ENCODE measurements around the gene SETBP1.

SETBP1 gene

GRCh38 chr18:45054636-45055035 is 373.9 kb downstream of the SETBP1 start:
- no peak for DNase-seq

GRCh38 chr18:45055811-45056210 is 375.1 kb downstream of the SETBP1 start:
- no peak for DNase-seq

GRCh38 chr18:45056926-45057325 is 376.2 kb downstream of the SETBP1 start:
- DNase-seq, result no peak

DNA sequence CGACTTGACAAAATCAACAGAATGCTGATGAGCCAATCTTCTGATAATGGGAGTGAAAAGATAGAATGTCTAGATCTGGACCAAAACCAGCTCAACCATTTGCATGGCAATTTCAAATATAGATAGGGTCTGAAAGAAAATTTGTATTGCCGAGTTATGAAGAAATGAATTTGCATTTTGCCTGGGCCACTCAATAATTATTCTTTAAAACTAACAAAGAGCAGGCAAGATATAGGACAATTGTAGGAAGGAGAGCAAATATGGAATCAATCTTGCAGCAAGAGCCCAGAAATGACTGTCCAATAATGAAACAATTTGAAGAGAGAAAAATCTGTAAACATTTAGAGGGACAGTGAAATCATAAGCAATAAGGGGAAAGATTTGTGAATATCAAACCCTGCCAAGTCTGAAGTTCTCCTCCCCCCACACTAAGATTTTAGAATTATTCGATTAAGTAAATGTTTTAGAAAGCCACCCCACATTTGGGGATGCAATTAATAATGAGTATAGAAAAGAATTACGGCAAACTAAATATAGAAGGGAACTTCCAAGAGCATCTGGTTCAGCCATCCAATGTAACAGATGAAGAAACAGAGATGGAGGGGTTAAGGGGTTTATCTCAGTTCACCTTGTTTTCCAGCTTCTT is 377.4 kb downstream of the SETBP1 start:
- no peak for DNase-seq

GRCh38 chr18:45059695-45060094 is 379.0 kb downstream of the SETBP1 start:
- no peak for DNase-seq

DNA sequence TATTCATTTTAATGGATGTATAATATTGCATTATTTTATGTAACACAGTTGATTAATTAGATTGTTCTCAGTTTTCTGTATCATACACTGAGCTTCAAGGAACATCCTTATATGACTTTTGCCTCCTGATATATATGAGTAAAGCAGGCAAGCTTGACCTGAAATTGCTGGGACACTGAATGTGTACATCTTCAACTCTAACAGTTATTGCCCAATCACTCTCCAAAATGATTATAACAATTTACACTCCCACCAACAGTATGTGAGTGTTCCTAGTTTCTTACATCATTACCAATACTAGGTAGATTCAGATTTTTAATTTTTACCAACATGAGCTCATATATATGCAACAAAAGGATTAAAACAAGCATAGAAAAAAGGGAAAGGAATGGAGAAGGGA is 379.4 kb downstream of the SETBP1 start:
- no peak for DNase-seq

- no peak for DNase-seq
Measured at GRCh38 chr18:45061359-45061758, 380.7 kb downstream of the SETBP1 start.

DNA sequence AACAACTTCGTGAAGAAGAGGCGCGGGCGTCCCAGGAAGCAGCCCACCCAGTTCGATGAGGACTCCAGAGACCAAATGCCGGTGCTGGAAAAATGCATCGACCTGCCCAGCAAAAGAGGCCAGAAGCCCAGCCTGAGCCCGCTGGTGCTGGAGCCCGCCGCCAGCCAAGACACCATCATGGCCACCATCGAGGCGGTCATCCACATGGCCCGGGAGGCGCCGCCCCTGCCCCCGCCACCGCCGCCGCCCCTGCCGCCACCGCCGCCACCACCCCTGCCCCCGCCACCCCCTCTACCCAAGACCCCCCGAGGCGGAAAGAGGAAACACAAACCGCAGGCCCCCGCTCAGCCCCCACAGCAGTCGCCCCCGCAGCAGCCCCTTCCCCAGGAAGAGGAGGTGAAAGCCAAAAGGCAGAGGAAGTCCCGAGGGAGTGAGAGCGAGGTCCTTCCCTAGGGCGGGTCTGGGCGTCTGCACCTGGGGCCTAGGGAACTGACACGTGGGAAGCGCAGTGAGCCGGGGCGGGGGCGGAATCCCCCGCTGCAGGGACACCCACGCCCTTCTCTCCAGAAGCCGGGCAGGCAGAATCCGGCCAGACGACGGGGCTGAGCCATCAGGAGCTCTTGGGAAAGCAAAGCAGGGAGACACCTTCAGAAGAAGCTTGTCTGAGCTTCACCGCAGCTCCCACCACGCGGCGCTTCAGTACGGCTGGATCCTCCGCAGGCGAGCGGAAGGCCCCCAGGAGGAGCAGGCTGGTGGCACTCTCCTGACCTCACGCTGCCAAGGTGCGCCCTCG is 382.8 kb downstream of the SETBP1 start:
- no peak for DNase-seq

GRCh38 chr18:45066210-45066609 is 385.5 kb downstream of the SETBP1 start:
- no peak for DNase-seq

GRCh38 chr18:45066886-45067285 is 386.2 kb downstream of the SETBP1 start:
- no peak for DNase-seq

DNA sequence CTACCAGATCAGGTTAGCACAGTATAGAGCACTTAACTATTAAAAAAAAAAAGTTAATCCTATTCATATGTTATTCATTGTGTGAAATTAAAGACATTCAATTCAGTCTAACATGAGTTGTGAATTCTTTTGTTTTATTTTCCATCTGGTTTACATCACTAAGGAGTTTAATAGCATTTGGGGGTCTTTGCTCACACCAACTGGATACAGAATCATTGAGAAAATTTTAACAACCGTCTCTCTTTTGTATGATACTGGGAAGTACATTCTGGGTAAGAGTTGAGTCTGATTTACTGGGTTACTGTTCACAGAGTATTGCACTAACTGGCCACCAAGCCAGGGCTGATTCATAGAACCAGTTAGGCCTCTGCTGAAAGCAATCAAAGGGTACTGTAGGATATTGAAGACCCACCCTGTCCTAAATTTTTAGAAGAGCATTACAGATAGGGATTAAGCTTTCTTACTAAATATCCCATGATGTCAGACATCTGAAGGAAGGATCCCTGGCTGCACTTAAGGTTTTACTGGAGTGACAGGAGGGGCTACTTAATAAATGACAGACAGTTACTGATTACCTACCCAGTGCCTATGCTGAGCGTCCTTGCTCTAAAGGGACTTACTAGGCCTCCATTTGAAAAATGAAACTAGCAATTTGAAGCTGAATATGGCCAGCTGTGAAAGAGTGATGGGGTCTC is 387.9 kb downstream of the SETBP1 start:
- no peak for DNase-seq

DNA sequence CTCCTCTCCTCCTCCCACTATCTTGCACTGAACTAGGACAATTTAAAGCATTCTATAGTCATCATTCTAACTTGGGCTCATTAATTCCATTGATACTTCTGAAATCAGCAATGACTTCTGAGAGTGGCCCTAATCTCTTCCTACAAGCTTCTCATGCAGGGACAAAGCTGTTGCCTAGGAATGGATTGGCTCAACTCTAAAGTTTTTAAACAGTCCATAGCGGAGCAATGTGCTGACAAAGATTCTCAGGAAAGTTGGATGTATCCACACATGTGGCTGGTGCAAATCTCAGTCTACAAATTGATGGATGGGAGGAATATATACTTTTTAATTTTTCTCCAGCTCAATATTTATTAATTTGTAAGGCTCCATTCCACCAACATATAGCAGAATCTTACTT is 388.9 kb downstream of the SETBP1 start:
- no peak for DNase-seq

GRCh38 chr18:45071956-45072355 is 391.3 kb downstream of the SETBP1 start:
- no peak for DNase-seq

DNA sequence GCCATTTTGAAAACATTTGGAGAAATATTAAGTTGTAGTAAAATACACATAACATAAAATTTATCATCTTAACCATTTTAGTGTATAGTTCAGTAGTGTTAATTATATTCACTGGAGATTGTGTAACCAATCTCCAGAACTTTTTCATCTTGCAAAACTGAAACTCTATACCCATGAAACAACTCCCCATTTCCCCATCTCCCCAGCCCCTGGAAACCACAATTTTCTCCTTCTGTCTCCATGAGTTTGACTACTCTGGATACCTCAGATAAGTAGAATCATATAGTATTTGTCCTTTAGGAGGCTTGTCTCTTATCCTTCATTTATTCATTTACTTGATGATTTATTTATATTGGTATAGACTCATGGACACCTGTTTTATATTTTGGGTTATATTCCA is 392.9 kb downstream of the SETBP1 start:
- no peak for DNase-seq

DNA sequence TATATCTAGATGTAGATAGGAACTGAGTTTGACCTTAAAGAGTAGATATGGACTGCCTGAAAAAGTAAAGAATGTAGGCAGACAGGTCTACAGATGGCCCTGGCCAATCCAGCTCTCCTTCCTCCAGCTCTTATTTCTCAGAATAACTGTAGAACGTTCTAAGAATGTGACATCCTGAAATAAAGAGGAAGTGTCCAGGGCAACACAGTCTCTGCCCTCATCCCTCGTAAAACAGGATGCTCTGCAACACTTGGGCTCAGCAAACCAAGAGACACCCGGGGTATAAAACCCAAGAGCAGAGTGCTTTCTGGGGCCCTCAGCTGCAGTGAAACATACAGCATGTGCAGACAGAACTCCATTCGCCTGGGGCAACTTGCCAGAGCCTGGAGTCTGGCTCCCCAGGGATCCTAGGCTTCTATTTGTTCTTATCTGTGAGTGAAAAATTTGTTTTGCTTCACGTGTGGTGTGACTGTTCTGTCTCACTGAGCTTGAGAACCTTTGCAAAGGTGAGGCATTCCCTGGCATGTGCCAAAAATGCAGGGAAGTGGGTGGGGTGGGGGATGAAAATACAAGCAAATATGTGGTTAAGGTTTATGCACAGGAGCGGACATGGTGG is 401.0 kb downstream of the SETBP1 start:
- no peak for DNase-seq

DNA sequence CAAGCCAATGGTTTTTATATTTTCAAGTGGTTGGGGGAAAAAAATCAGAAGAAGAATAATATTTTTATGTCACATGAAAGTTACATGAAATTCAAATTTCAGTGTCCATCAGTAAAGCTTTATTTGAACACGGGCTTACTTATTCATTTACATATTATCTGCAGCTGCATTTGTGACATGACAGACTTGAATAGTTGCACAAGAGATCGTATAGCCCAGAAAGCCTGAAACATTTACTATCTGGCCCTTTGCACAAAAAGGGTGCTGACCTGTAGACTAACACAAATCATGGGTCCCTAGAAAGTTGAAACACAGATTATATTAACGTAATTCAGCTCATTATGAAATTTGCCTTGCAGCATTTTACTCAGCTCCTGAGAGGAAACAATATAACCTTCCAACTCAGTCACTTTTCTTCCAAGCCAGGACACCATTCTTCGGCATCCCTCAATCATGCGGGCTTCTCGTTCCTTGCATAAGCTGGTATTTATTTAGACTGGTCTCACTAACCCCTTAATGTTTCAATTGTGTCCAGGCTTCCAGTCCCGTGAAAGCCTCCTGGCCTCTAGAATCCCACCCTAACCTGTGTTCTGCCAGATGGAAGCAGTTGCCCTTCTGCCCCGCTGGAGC is 402.7 kb downstream of the SETBP1 start:
- no peak for DNase-seq

GRCh38 chr18:45084206-45084605 is 403.5 kb downstream of the SETBP1 start:
- DNase-seq, result no peak

DNA sequence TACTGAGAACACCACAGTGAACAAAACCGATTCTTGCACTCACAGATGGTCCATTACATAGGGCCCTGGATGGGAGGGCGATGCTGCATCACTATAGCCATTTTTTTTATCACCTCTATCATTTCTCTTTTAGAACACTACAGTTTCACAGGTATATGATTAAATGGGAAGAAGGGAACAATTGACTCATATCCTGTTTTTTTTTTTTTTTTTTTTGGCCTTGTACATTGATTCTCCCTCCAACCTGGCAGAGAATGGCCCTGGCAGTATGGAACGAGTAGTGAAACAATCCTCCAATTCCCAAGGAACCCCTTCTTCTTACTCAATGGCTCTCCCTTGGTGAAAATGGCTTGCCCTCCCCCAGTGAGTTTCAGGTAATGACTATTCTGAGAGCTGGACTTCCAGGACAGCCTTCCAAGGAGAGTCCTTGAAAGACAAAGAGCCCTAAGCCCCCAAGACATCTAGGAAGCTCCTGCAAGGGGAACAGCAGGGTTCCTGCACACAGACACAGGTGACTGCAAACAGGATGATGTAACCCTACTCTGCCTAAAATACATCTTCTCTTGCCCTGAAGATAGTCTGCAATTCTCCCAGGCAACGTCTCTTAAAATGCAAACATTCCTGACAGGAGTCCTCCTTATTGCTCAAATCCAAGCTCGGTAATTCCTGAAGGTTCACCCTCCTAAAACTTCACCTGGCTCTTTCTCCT is 405.4 kb downstream of the SETBP1 start:
- DNase-seq, result no peak

DNA sequence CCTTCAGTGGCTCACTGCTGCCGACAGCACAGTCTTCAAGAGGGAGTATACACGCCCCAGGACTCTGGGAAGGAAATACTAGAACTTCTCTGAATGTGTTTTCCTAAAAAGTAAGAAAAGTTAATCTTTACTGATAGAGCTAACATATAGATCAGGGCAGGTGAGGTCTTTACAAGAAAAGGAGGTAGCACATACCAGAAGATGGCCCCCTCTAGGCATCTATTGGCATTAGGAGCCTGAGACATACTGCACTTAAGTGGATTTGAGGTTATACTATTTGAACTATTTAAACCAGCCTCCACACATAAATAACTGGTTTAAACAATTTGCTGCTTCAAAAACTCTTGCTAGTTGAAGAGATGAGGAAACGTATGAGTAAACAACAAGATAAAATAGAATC is 406.1 kb downstream of the SETBP1 start:
- no peak for DNase-seq

- DNase-seq, result no peak
Measured at GRCh38 chr18:45090526-45091140, 409.9 kb downstream of the SETBP1 start.

GRCh38 chr18:45100321-45101105 is 419.8 kb downstream of the SETBP1 start:
- DNase-seq, result no peak
